Natural killer cell treated with Interleukin-12 subunit alpha and Interleukin-12 subunit beta and Interleukin-15 and Interleukin-18, amount 100 ng/mL, for 72 hours (primary cell): ENCODE measurements around the gene PRKCA. TPM values are rescaled to one million over a fixed set of nuclear protein-coding genes. Genes with fewer than 3 reads are reported as not detected.

Experiments used
- ATAC-seq, 2 donors: fragments of 150-1000 bp; cut with Tn5 transposase in 1 of 2; sonication (Bioruptor Pico), chemical (Tn5 transposase) in 1 of 2; 2 replicates each; pipeline ENCODE4 v1.10.0; 2021
- DNase-seq: peaks from one replicate; pipeline ENCODE4 v3.0.0; 2022; ENCODE audit warnings: low spot score
- H3K27ac Mint-ChIP-seq, 2 donors: 1 replicate in 1 of 2; 2 replicates in 1 of 2; pipeline ENCODE4 v1.8.0; 2022; ENCODE audit warnings: mixed read lengths in 2 of 2, mild to moderate bottlenecking in 1 of 2, moderate library complexity in 1 of 2
- H3K27me3 Mint-ChIP-seq, 2 donors: 1 replicate in 1 of 2; 2 replicates in 1 of 2; pipeline ENCODE4 v1.8.0; 2022; ENCODE audit warnings: mixed read lengths in 2 of 2
- H3K36me3 Mint-ChIP-seq: one replicate; pipeline ENCODE4 v1.8.0; 2022; ENCODE audit warnings: mixed read lengths
- H3K4me1 Mint-ChIP-seq, 2 donors: 1 replicate in 1 of 2; 2 replicates in 1 of 2; pipeline ENCODE4 v1.8.0; 2022; ENCODE audit warnings: low read depth in 2 of 2, mixed read lengths in 2 of 2, mild to moderate bottlenecking in 1 of 2
- H3K4me3 Mint-ChIP-seq: one replicate; pipeline ENCODE4 v1.8.0; 2022; ENCODE audit warnings: mixed read lengths
- H3K9me3 Mint-ChIP-seq: 2 replicates; pipeline ENCODE4 v1.8.0; 2022; ENCODE audit warnings: mixed read lengths
- total RNA-seq, 2 donors: library from RNA; stranded (reverse); gene quantifications; one replicate each; pipeline ENCODE4 v1.2.3, GENCODE V29; 2022

PRKCA gene
- total RNA-seq, 2 donors from 2014 or later = 31.1 to 41.1 TPM

GRCh38 chr17:66743511-66743910 lies 441.1 kb downstream of the PRKCA start:
- Mint-ChIP-seq H3K9me3 (no peaks in the 10 kb centered on the region), H3K4me3 (no peak overlapping the region), H3K4me1 (no peaks in the 10 kb centered on the region), H3K36me3 (no peaks in the 10 kb centered on the region), H3K27ac (no peak overlapping the region), H3K27me3 (no peaks in the 10 kb centered on the region)
- DNase-seq (no peak), ATAC-seq (no peak)

DNA sequence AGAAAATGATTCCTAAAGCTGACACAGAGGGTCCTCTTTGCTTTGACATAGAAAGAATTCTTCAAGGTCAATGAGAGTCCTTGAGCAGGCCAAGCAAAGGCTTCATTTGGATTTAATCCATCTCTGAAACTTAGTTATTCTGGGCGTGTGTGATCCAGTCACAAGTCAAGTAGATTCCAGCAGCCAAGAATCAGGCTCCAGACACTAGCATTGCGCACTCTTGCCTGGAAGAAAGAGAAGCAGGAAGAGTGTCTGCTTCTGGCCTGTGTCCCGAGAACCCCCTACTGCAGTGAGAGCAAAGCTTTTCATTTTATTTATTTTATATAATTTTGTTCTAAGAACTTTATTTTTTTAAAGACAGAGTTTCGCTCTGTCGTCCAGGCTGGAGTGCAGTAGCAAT lies 444.3 kb downstream of the PRKCA start:
- no peaks in the 10 kb centered on the region for H3K9me3 Mint-ChIP-seq
- no peak overlapping the region for H3K4me3 Mint-ChIP-seq
- DNase-seq = no peak
- H3K27ac Mint-ChIP-seq = no peak overlapping the region
- H3K27me3 Mint-ChIP-seq = no peaks in the 10 kb centered on the region
- H3K4me1 Mint-ChIP-seq = no peaks in the 10 kb centered on the region
- no peak for ATAC-seq
- H3K36me3 Mint-ChIP-seq = no peaks in the 10 kb centered on the region

GRCh38 chr17:66747578-66748275 lies 445.3 kb downstream of the PRKCA start:
- H3K36me3 Mint-ChIP-seq = no peaks in the 10 kb centered on the region
- H3K27me3 Mint-ChIP-seq = no peaks in the 10 kb centered on the region
- DNase-seq = no peak
- no peaks in the 10 kb centered on the region for H3K4me1 Mint-ChIP-seq
- H3K9me3 Mint-ChIP-seq = no peaks in the 10 kb centered on the region
- ATAC-seq = peak in 1 of 2 donors; percentile 45
- H3K4me3 Mint-ChIP-seq = no peak overlapping the region
- H3K27ac Mint-ChIP-seq = no peak overlapping the region

DNA sequence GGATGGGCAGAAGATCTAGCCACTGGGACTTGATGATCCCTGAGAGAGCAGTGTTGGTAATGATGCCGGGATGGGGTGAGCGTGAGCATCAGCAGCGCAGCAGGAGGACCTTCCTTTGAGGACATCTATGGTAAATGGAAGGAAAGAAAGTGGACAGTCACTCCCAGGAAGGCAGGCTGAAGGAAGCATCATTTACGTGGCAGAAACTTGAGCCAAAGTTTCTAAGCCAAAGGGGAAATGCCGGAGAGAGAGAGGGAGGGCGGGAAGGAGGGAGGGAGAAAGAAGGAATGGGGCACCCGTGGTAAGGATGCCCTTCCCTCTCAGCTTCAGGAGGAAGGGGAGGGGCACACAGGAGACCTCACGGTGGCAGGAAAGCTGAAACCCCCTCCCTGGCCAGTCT lies 446.2 kb downstream of the PRKCA start:
- Mint-ChIP-seq H3K36me3 (no peaks in the 10 kb centered on the region), H3K4me1 (no peaks in the 10 kb centered on the region), H3K27me3 (no peaks in the 10 kb centered on the region), H3K4me3 (no peak overlapping the region), H3K9me3 (no peaks in the 10 kb centered on the region), H3K27ac (no peak overlapping the region)
- DNase-seq (no peak), ATAC-seq (no peak)

GRCh38 chr17:66749217-66749832 lies 446.9 kb downstream of the PRKCA start:
- Mint-ChIP-seq H3K27me3 (no peaks in the 10 kb centered on the region), H3K27ac (no peak overlapping the region), H3K4me1 (no peaks in the 10 kb centered on the region), H3K4me3 (no peak overlapping the region), H3K9me3 (no peaks in the 10 kb centered on the region), H3K36me3 (no peaks in the 10 kb centered on the region)
- no peak for DNase-seq
- ATAC-seq = peak in 1 of 2 donors; percentile 34

DNA sequence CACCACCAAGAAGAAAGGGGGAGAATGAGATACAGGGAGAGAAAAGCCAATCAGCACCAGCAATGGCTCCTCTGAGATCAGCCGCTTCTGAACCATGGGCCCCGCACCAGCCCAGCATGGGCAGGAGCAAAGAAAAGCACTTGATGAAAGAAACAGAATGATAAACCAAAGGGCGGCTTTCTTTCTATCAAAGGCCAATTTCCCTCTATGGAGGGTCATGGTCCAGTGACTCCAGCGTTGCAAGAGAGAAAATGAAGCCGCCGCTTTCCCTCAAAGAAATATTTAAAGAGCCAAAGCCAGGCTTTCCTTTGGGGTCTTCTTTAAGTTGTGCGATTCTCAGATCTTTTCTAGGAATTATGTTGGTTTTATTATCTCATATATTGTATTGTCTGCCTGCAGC lies 447.7 kb downstream of the PRKCA start:
- H3K27ac Mint-ChIP-seq = no peak overlapping the region
- H3K9me3 Mint-ChIP-seq = no peaks in the 10 kb centered on the region
- DNase-seq = no peak
- H3K4me3 Mint-ChIP-seq = no peak overlapping the region
- no peaks in the 10 kb centered on the region for H3K36me3 Mint-ChIP-seq
- no peak for ATAC-seq
- no peaks in the 10 kb centered on the region for H3K27me3 Mint-ChIP-seq
- no peaks in the 10 kb centered on the region for H3K4me1 Mint-ChIP-seq

DNA sequence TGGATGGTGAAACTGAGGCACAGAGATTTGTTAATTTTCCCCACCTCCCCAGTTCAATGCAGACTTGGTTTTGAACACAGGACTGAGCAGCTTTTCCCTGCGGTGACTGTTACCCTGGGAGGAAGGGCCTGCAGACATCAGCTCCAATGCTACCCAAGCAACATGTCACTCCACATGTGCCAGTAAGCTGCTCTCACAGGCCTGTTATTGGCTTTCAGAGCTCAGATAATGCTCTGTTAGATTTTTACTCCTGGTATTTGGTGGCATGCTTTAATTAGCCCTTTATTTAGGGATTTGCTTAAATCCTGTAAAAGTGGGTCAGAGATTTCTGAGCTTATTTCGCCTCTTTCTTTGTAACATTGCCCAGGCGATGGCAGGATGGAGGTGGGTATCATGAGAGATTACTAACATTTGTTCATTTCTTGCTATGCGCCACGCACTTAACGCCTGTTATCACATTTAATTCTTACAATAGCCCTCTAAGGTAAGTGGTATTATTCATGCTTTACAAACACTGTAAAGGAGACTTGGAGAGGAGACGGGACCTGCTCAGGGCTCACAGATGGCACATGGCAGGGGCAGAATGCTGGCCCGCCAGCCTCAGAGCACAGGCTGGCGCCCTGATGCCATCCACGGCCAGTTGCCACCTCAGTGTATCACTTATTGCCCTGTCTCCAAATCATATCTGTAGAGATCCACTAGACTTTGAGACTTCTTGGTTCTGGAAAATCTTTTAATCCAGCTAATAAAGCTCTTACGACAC lies 448.5 kb downstream of the PRKCA start:
- Mint-ChIP-seq H3K36me3 (no peaks in the 10 kb centered on the region), H3K4me1 (no peaks in the 10 kb centered on the region), H3K27me3 (no peaks in the 10 kb centered on the region), H3K27ac (no peak overlapping the region), H3K4me3 (no peak overlapping the region), H3K9me3 (no peaks in the 10 kb centered on the region)
- ATAC-seq = no peak
- DNase-seq = no peak

DNA sequence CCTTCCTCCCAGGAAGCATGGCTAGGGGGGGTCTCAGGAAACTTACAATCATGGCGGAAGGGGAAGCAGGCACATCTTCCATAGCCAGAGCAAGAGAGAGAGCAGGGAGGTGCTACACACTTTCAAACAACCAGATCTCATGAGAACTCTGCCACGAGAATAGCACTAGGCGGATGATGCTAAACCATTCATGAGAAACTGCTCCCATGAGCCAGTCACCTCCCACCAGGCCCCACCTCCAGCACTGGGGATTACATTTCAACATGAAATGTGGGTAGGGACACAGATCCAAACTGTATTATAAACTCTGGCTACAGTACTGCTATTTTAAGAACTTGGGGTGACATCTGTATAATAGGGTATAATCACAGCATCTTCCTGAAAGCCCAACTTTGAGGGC lies 449.4 kb downstream of the PRKCA start:
- DNase-seq (no peak), ATAC-seq (no peak)
- no peaks in the 10 kb centered on the region for H3K9me3 Mint-ChIP-seq
- no peak overlapping the region for H3K27ac Mint-ChIP-seq
- H3K27me3 Mint-ChIP-seq = no peaks in the 10 kb centered on the region
- no peak overlapping the region for H3K4me3 Mint-ChIP-seq
- no peaks in the 10 kb centered on the region for H3K4me1 Mint-ChIP-seq
- no peaks in the 10 kb centered on the region for H3K36me3 Mint-ChIP-seq

GRCh38 chr17:66752411-66752810 lies 450.0 kb downstream of the PRKCA start:
- H3K27ac Mint-ChIP-seq = no peak overlapping the region

GRCh38 chr17:66753126-66753920 lies 450.9 kb downstream of the PRKCA start:
- H3K27me3 Mint-ChIP-seq = no peaks in the 10 kb centered on the region
- H3K27ac Mint-ChIP-seq = no peak overlapping the region
- no peak overlapping the region for H3K4me3 Mint-ChIP-seq
- H3K4me1 Mint-ChIP-seq = no peaks in the 10 kb centered on the region
- no peak for DNase-seq
- ATAC-seq = no peak
- H3K36me3 Mint-ChIP-seq = no peaks in the 10 kb centered on the region
- H3K9me3 Mint-ChIP-seq = no peaks in the 10 kb centered on the region

More at GRCh38 chr17:66752411-66752810, 450.0 kb downstream of the PRKCA start:
- no peak for ATAC-seq
- Mint-ChIP-seq H3K4me1 (no peaks in the 10 kb centered on the region), H3K9me3 (no peaks in the 10 kb centered on the region), H3K27me3 (no peaks in the 10 kb centered on the region), H3K36me3 (no peaks in the 10 kb centered on the region), H3K4me3 (no peak overlapping the region)
- no peak for DNase-seq

- DNase-seq (no peak), ATAC-seq (no peak)
- Mint-ChIP-seq H3K4me3 (no peak overlapping the region), H3K27ac (no peak overlapping the region), H3K27me3 (no peaks in the 10 kb centered on the region), H3K9me3 (no peaks in the 10 kb centered on the region), H3K4me1 (no peaks in the 10 kb centered on the region), H3K36me3 (no peaks in the 10 kb centered on the region)
These were observed 452.9 kb downstream of the PRKCA start for GRCh38 chr17:66755101-66755943.

DNA sequence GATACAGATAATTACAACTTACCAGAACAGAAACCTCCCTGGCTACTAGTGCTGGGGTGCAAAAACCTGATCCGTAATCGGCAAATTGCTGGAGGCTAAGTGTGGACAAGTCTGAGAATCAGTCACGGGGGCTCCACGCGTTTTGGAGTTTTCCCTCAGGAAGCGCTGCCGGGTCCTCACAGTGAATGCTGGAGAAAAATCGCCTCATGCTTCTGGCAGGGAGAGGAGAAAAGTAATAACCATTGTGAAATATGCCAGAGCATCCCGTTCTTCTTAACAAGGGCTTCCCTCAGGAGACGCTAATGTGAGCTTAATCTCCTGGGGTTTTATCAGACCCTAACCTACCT lies 453.5 kb downstream of the PRKCA start:
- Mint-ChIP-seq H3K4me3 (no peak overlapping the region), H3K36me3 (no peaks in the 10 kb centered on the region), H3K27ac (no peak overlapping the region), H3K9me3 (no peaks in the 10 kb centered on the region), H3K4me1 (no peaks in the 10 kb centered on the region), H3K27me3 (no peaks in the 10 kb centered on the region)
- DNase-seq (no peak), ATAC-seq (no peak)

- no peaks in the 10 kb centered on the region for H3K4me1 Mint-ChIP-seq
- no peak overlapping the region for H3K27ac Mint-ChIP-seq
- DNase-seq (no peak), ATAC-seq (no peak)
- H3K27me3 Mint-ChIP-seq = no peaks in the 10 kb centered on the region
- no peak overlapping the region for H3K4me3 Mint-ChIP-seq
- no peaks in the 10 kb centered on the region for H3K9me3 Mint-ChIP-seq
- H3K36me3 Mint-ChIP-seq = no peaks in the 10 kb centered on the region
These were observed 457.9 kb downstream of the PRKCA start for GRCh38 chr17:66760324-66760723.
